ENCODE data around the gene TAGLN. TPM values are rescaled to one million over a fixed set of nuclear protein-coding genes. Genes with fewer than 3 reads are reported as not detected.

The TAGLN gene
- total and polyA plus RNA-seq, 2 of the 8 experiments (the other 6 are each of a cell fraction or from before 2014, with no cell fraction given), result 140 to 300 TPM

GRCh38 chr11:117210620-117211019 lies 11.4 kb downstream of the TAGLN start:
- no peak for DNase-seq (ENCODE audit: low read depth in 1 of 2, low spot score in 2 of 2)
- Histone ChIP-seq H3K79me2 (ENCODE audit: control insufficient read depth in 1 of 2, insufficient read depth in 2 of 2, low read length in 2 of 2) (no peaks in the 10 kb centered on the region), H3K9ac (replicated peaks in 1 of 4; ENCODE audit: extremely low read depth in 1 of 4, low read depth in 3 of 4, low read length in 3 of 4) (no peak overlapping the region), H2BK20ac (ENCODE audit: low read length) (no peak overlapping the region), H3K23ac (ENCODE audit: insufficient read length) (no peak overlapping the region), H3K14ac (ENCODE audit: insufficient read length) (no peak overlapping the region), H3K27me3 (replicated peaks in 1 of 4; ENCODE audit: control insufficient read depth in 3 of 4, extremely low read depth in 1 of 4, insufficient read depth in 3 of 4, low read length in 3 of 4) (no peaks in the 10 kb centered on the region), H4K8ac (ENCODE audit: extremely low read depth, insufficient read depth, low read length) (no peak overlapping the region), H3K4me2 (ENCODE audit: insufficient read depth in 1 of 2, low read depth in 2 of 2, low read length in 2 of 2) (no peak overlapping the region), H3K4me3 (ENCODE audit: extremely low read depth in 1 of 4, insufficient read depth in 2 of 4, low read depth in 3 of 4, low read length in 4 of 4) (no peak overlapping the region), H4K20me1 (replicated peaks in 1 of 2; ENCODE audit: control insufficient read depth in 1 of 2, insufficient read depth in 2 of 2, low read length in 2 of 2) (peaks cover 0 to 3% of the 10 kb centered on the region in 2 experiments), H3K4ac (replicated peaks; ENCODE audit: insufficient read length, low read depth, low read length) (no peak overlapping the region), H2BK5ac (ENCODE audit: low read depth, low read length) (no peak overlapping the region), H2AK5ac (ENCODE audit: low read depth, low read length) (no peak overlapping the region), H2BK120ac (replicated peaks; ENCODE audit: low read depth, low read length) (no peak overlapping the region), H3K4me1 (replicated peaks in 1 of 4; ENCODE audit: control insufficient read depth in 3 of 4, insufficient read depth in 4 of 4, low read length in 3 of 4) (no peaks in the 10 kb centered on the region), H3K9me3 (ENCODE audit: insufficient read depth in 2 of 2, low read depth in 1 of 2, low read length in 1 of 2) (no peaks in the 10 kb centered on the region), H3K36me3 (ENCODE audit: control insufficient read depth in 2 of 4, insufficient read depth in 4 of 4, low read length in 3 of 4) (peaks cover 0 to 3% (median 0%) of the 10 kb centered on the region in 4 experiments; a peak in 2 of 8 replicates), H2BK15ac (ENCODE audit: low read length) (no peak overlapping the region), H2BK12ac (ENCODE audit: low read depth, low read length) (no peak overlapping the region), H3K23me2 (ENCODE audit: low read depth, low read length) (no peaks in the 10 kb centered on the region), H3K27ac (ENCODE audit: low read depth, low read length) (no peak overlapping the region), H4K91ac (replicated peaks; ENCODE audit: insufficient read length, low read length) (no peak overlapping the region), H4K5ac (ENCODE audit: insufficient read length, low read depth, low read length) (no peak overlapping the region), H3K56ac (replicated peaks; ENCODE audit: insufficient read length, low read depth, low read length) (no peak overlapping the region), H3K18ac (ENCODE audit: extremely low read depth, low read length) (no peak overlapping the region), H3K79me1 (ENCODE audit: low read depth, low read length) (no peaks in the 10 kb centered on the region), H2AFZ (ENCODE audit: low read length) (no peak overlapping the region)
- WGBS, 2 experiments (ENCODE audit: extremely low coverage in 1 of 2, insufficient coverage in 1 of 2, insufficient read length in 1 of 2, insufficient replicate concordance in 2 of 2, low coverage in 1 of 2, low lambda C conversion rate in 2 of 2, missing lambda C conversion rate in 1 of 2), result 95% methylated on average over 3 of the region's 3 CpGs; no CpG with 5 or more reads in 1 of the 2 experiments
- TF ChIP-seq RAD21 (IDR thresholded peaks at IDR 0.05 in 1 of 2, conservative IDR thresholded peaks at IDR 0.05 in 1 of 2; ENCODE audit: low read depth in 2 of 2, low read length in 2 of 2), result no peak
- no peak for TF ChIP-seq EZH2 (IDR thresholded peaks at IDR 0.05; ENCODE audit: low read depth, low read length, severe bottlenecking)
- TF ChIP-seq POLR2AphosphoS5 (IDR thresholded peaks at IDR 0.05; ENCODE audit: low read depth, low read length), result 0 out of 2 replicates have a peak, but pooled peaks have one; percentile 30
- ChIA-PET POLR2A (ENCODE audit: partially characterized antibody) (interaction anchor here (0.6 to 5.1 kb wide), 6 partner anchors 7 to 29 kb away, joined by 3 to 47 read pairs (median 6); partner anchors contain the start of gene TAGLN), CTCF (ENCODE audit: partially characterized antibody) (interaction anchor here (0.7 to 25.0 kb wide), 7 partner anchors 11 to 290 kb away, joined by 3 to 449 read pairs (median 28); partner anchors contain the start of genes PCSK7 and TAGLN)
- no peak for FAIRE-seq
